Left lung (tissue), 10 donors: ENCODE measurements around the gene AMACR. TPM values are rescaled to one million over a fixed set of nuclear protein-coding genes. Genes with fewer than 3 reads are reported as not detected.
"Not testable (repeated sequence)": the region's sequence is repeated elsewhere in the genome, so short reads cannot be mapped to it uniquely, and the experiment has no call there.

Experiments
- ATAC-seq: fragments of 200-7000 bp; cut with Tn5 transposase; one replicate; pipeline ENCODE4 v1.9.1; 2020; ENCODE audit warnings: moderate library complexity
- DNase-seq, 4 donors: peaks; one replicate each; pipeline ENCODE4 v3.0.0-alpha.2; 2013 to 2020
- H3K27ac ChIP-seq, 2 donors: fragments of 200-600 bp; sonication (generic) in 1 of 2; one replicate each; pipeline versions ENCODE4 v1.5.0 to v1.8.0; 2020 to 2021
- H3K27me3 ChIP-seq, 2 donors: fragments of 200-600 bp; sonication (generic) in 1 of 2; one replicate each; pipeline versions ENCODE4 v1.5.0 to v1.8.0; 2020 to 2021
- H3K36me3 ChIP-seq, 2 donors: fragments of 200-600 bp; sonication (generic) in 1 of 2; one replicate each; pipeline versions ENCODE4 v1.5.0 to v1.8.0; 2020 to 2021
- H3K4me1 ChIP-seq, 2 donors: fragments of 200-600 bp; one replicate each; pipeline ENCODE4 v1.8.0; 2021
- H3K4me3 ChIP-seq, 2 donors: fragments of 200-600 bp; sonication (generic) in 1 of 2; one replicate each; pipeline versions ENCODE4 v1.5.0 to v1.8.0; 2020 to 2021; ENCODE audit warnings: mild to moderate bottlenecking in 1 of 2
- H3K9me3 ChIP-seq, 2 donors: fragments of 200-600 bp; sonication (generic) in 1 of 2; one replicate each; pipeline versions ENCODE4 v1.5.0 to v1.8.0; 2020 to 2021
- CTCF ChIP-seq, 2 donors: fragments of 200-600 bp; sonication (generic) in 1 of 2; IDR thresholded peaks; one replicate each; pipeline versions ENCODE4 v1.5.0 to v1.8.0; 2021; ENCODE audit warnings: antibody characterized with exemption in 2 of 2
- intact Hi-C, 2 donors: fragments of 100-400 bp; cut with DNase I; formaldehyde crosslinking; loops; one replicate each; pipeline versions ENCODE4 v1.11.2 to v1.14.2; 2022
- polyA plus RNA-seq, 6 donors: library from polyadenylated mRNA; unstranded; fragments of 120-200 nt; gene quantifications; one replicate each; pipeline ENCODE4 v1.2.1, GENCODE V29; 2013; ENCODE audit not compliant: insufficient read length in 6 of 6
- total RNA-seq, 2 donors: library from RNA; stranded (reverse); fragmentation: NEBNext Ultra II Directional; extraction: Animal tissue kit (Norgen Biotek cat#: 25700); gene quantifications; one replicate each; pipeline ENCODE4 v1.2.1, GENCODE V29; 2021
- donor health status: DM: no; HTN: yes; CAD: no.
- donor health status: DM: no; HTN: no; CAD: no.

AMACR gene
- total and polyA plus RNA-seq, 8 donors = 9.5 to 24.3 (median 13.1) TPM

GRCh38 chr5:34011536-34011935, 3.7 kb upstream of the AMACR start:
- no peak for TF ChIP-seq CTCF (IDR thresholded peaks at IDR 0.05)
- DNase-seq (no peak), ATAC-seq (no peak)
- Histone ChIP-seq H3K9me3 (no peaks in the 10 kb centered on the region), H3K36me3 (no peaks in the 10 kb centered on the region), H3K27me3 (no peaks in the 10 kb centered on the region), H3K4me3 (no peak overlapping the region), H3K27ac (no peak overlapping the region), H3K4me1 (peaks cover 10 to 12% of the 10 kb centered on the region in 2 donors)
- intact Hi-C loops = no loop called here

- H3K36me3 ChIP-seq, intact Hi-C loops, H3K27me3 ChIP-seq, DNase-seq, H3K9me3 ChIP-seq, H3K27ac ChIP-seq, H3K4me3 ChIP-seq, ATAC-seq: not testable (repeated sequence)
- H3K4me1 ChIP-seq = peaks cover 12 to 15% of the 10 kb centered on the region in 2 donors
These were observed 2.3 kb upstream of the AMACR start for GRCh38 chr5:34010146-34010545.

- intact Hi-C loops = no loop called here
- Histone ChIP-seq H3K27me3 (no peaks in the 10 kb centered on the region), H3K4me3 (no peak overlapping the region), H3K4me1 (peaks cover 12 to 15% of the 10 kb centered on the region in 2 donors), H3K27ac (no peak overlapping the region), H3K9me3 (no peaks in the 10 kb centered on the region), H3K36me3 (no peaks in the 10 kb centered on the region)
- no peak for TF ChIP-seq CTCF (IDR thresholded peaks at IDR 0.05)
- ATAC-seq = no peak
- DNase-seq = no peak
These were observed 1.8 kb upstream of the AMACR start for GRCh38 chr5:34009610-34010009.

GRCh38 chr5:34008802-34009201, 952 bp upstream of the AMACR start:
- Histone ChIP-seq H3K27me3 (no peaks in the 10 kb centered on the region), H3K36me3 (no peaks in the 10 kb centered on the region), H3K4me1 (peaks cover 12 to 15% of the 10 kb centered on the region in 2 donors), H3K9me3 (no peaks in the 10 kb centered on the region), H3K4me3 (peak overlapping the region; percentile 67 to 71), H3K27ac (peak overlapping the region; percentile 98 to 99)
- ATAC-seq (no peak), DNase-seq (no peak)
- TF ChIP-seq CTCF (IDR thresholded peaks at IDR 0.05) = no peak
- intact Hi-C loops = no loop called here

GRCh38 chr5:34007201-34007620, 639 bp downstream of the AMACR start:
- intact Hi-C loops = no loop called here
- DNase-seq = peak in 1 of 4 donors; percentile 24
- TF ChIP-seq CTCF (IDR thresholded peaks at IDR 0.05) = no peak
- Histone ChIP-seq H3K27me3 (no peaks in the 10 kb centered on the region), H3K36me3 (peaks cover 0 to 4% of the 10 kb centered on the region in 2 donors), H3K9me3 (no peaks in the 10 kb centered on the region), H3K4me3 (peak overlapping the region; percentile 67 to 71), H3K4me1 (peaks cover 12 to 15% of the 10 kb centered on the region in 2 donors), H3K27ac (peak overlapping the region; percentile 98 to 99)
- peak; percentile 36 for ATAC-seq

GRCh38 chr5:34005681-34006080, 2.2 kb downstream of the AMACR start:
- DNase-seq (no peak), ATAC-seq (no peak)
- no peak for TF ChIP-seq CTCF (IDR thresholded peaks at IDR 0.05)
- Histone ChIP-seq H3K9me3 (no peaks in the 10 kb centered on the region), H3K4me1 (peaks cover 12 to 20% of the 10 kb centered on the region in 2 donors), H3K27ac (no peak overlapping the region), H3K36me3 (peaks cover 0 to 4% of the 10 kb centered on the region in 2 donors), H3K27me3 (no peaks in the 10 kb centered on the region), H3K4me3 (no peak overlapping the region)
- intact Hi-C loops = no loop called here
